Measurements from ENCODE around the gene MTA1.

MTA1 gene

GRCh38 chr14:105460116-105460515 is 40.5 kb downstream of the MTA1 start:
- TF ChIP-seq CTCF (IDR thresholded peaks at IDR 0.05; ENCODE audit: low read depth, low read length) = no peak
- H3K4me3 ChIP-seq (ENCODE audit: low read depth, low read length) = no peak overlapping the region

DNA sequence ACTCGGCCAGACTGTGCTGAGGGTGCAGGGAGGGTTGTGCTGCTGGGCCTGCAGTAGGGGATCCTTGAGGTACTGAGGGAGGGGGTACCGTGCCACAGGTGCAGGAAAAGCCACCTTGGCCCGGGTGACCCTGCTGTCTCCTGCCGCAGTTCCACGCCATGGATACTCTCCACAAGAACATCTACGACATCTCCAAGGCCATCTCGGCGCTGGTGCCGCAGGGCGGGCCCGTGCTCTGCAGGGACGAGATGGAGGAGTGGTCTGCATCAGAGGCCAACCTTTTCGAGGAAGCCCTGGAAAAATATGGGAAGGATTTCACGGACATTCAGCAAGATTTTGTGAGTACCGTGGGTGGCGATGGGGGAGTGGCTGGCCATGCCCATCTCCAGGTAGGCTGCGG is 41.0 kb downstream of the MTA1 start:
- no peak overlapping the region for H3K4me3 ChIP-seq (ENCODE audit: low read depth, low read length)
- TF ChIP-seq CTCF (IDR thresholded peaks at IDR 0.05; ENCODE audit: low read depth, low read length) = no peak

DNA sequence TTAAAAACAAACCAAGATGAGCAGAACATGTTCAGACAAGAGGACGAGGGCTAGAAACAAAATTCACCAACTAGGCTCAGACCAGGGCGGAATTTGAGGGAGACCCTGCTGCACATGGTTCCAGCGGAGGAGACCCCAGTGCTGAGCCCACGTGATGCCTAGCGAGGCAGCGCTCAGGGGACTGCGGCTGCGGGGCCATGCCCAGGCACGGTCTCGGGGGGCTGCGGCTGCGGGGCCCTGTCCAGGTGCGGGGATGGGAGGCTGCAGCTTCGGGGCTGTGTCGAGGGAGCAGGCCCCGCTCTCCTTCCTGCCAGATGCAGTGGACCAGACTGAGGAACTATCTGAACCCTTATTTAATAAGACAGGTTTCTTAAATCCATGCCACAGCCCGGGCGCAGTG is 42.3 kb downstream of the MTA1 start:
- TF ChIP-seq CTCF (IDR thresholded peaks at IDR 0.05; ENCODE audit: low read depth, low read length) = no peak
- no peak overlapping the region for H3K4me3 ChIP-seq (ENCODE audit: low read depth, low read length)

GRCh38 chr14:105464501-105464900 is 44.9 kb downstream of the MTA1 start:
- H3K4me3 ChIP-seq (ENCODE audit: low read depth, low read length) = no peak overlapping the region
- no peak for TF ChIP-seq CTCF (IDR thresholded peaks at IDR 0.05; ENCODE audit: low read depth, low read length)

GRCh38 chr14:105465209-105466031 is 45.8 kb downstream of the MTA1 start:
- no peak for TF ChIP-seq CTCF (IDR thresholded peaks at IDR 0.05; ENCODE audit: low read depth, low read length)
- H3K4me3 ChIP-seq (ENCODE audit: low read depth, low read length) = no peak overlapping the region

DNA sequence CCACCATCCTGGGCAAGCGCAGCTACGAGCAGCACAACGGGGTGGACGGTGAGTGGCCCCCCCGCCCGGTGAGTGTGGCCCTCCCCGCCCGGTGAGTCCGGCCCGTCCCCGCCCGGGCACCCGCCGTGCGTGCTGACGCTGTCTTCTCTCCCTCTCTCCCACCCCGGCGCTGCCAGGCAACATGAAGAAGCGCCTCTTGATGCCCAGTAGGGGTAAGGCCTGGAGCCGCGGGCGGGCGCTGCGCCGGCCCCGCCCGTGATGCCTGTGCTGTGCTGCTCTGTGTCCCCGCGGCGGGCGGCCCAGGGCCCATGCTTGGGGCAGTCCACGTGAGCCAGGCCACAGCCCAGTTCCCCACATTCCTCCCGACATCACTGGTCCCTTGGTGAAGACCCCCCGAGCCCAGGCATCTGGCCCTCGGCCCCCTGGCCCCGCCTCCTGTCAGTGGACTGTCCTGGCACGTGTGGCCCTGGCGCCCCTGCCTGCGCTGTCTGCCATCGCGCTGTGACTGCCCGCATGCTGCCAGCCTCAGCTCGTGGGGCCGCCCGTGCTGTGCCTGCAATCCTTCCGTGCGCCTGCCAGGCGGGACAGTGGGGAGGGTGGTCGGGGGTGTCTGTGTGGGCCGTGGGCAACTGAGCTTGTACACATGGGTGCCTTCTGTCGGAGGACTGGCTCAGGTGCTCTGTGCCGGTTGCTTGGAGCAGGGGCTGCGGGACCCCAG is 47.1 kb downstream of the MTA1 start:
- TF ChIP-seq CTCF (IDR thresholded peaks at IDR 0.05; ENCODE audit: low read depth, low read length) = no peak
- H3K4me3 ChIP-seq (ENCODE audit: low read depth, low read length) = no peak overlapping the region

Measured in WI38 (cell line).